DND-41 (cell line): ENCODE measurements around the gene AKAP13.

Experiments
- ATAC-seq: fragments of 200-7000 bp; cut with Tn5 transposase; 3 replicates; pipeline ENCODE4 v1.9.1; 2021; ENCODE audit warnings: low read depth; ENCODE audit not compliant: insufficient read depth
- DNase-seq: peaks from one replicate; pipeline ENCODE4 v3.0.0-alpha.2; 2020
- H2AFZ ChIP-seq: 2 replicates; pipeline ENCODE4 v1.6.0; 2012; ENCODE audit warnings: low read depth, low read length
- H3K27ac ChIP-seq: 2 replicates; pipeline ENCODE4 v1.5.1; 2012; ENCODE audit warnings: low read length, inconsistent platforms
- H3K27me3 ChIP-seq: fragments of 200-600 bp; sonication (generic); 2 replicates; pipeline ENCODE4 v1.6.0; 2012; ENCODE audit warnings: low read length, mild to moderate bottlenecking, inconsistent platforms; ENCODE audit not compliant: insufficient read depth, poor library complexity
- H3K36me3 ChIP-seq: 2 replicates; pipeline ENCODE4 v1.5.1; 2012; ENCODE audit warnings: low read length, inconsistent platforms; ENCODE audit not compliant: insufficient read depth
- H3K4me1 ChIP-seq: 2 replicates; pipeline ENCODE4 v1.5.1; 2012; ENCODE audit warnings: mild to moderate bottlenecking, low read length; ENCODE audit not compliant: insufficient read depth
- H3K4me2 ChIP-seq: 2 replicates; pipeline ENCODE4 v1.6.0; 2012; ENCODE audit warnings: mild to moderate bottlenecking, moderate library complexity, low read length, inconsistent platforms; ENCODE audit not compliant: insufficient read depth
- H3K4me3 ChIP-seq, 2 experiments: fragments of 200-600 bp in 1 of 2; shearing (Covaris generic) in 1 of 2; 2 replicates each; pipeline ENCODE4 v1.5.1; 2012 to 2016; ENCODE audit warnings: inconsistent platforms in 2 of 2, low read length in 2 of 2, mild to moderate bottlenecking in 2 of 2, low read depth in 1 of 2, moderate library complexity in 1 of 2
- H3K79me2 ChIP-seq: 2 replicates; pipeline ENCODE4 v1.6.0; 2012; ENCODE audit warnings: low read length, inconsistent platforms; ENCODE audit not compliant: insufficient read depth
- H3K9ac ChIP-seq: 2 replicates; pipeline ENCODE4 v1.6.0; 2012; ENCODE audit warnings: low read depth, mild to moderate bottlenecking, inconsistent platforms, low read length, moderate library complexity
- H3K9me3 ChIP-seq: 2 replicates; pipeline ENCODE4 v1.5.1; 2012; ENCODE audit warnings: low read length, moderate library complexity, mild to moderate bottlenecking, inconsistent platforms; ENCODE audit not compliant: insufficient read depth, severe bottlenecking
- H4K20me1 ChIP-seq: 2 replicates; pipeline ENCODE4 v1.6.0; 2012; ENCODE audit warnings: low read length; ENCODE audit not compliant: insufficient read depth
- EZH2 ChIP-seq: IDR thresholded peaks from 3 replicates; pipeline ENCODE4 v1.6.1; 2012; ENCODE audit warnings: borderline replicate concordance, low read depth, mild to moderate bottlenecking, moderate library complexity, low read length, inconsistent platforms; ENCODE audit not compliant: severe bottlenecking
- TF ChIP-seq, protein P1 (sequence below): IDR thresholded peaks from 2 replicates; pipeline ENCODE4 v1.5.1; 2012; ENCODE audit warnings: borderline replicate concordance, low read length, moderate library complexity, mild to moderate bottlenecking; ENCODE audit not compliant: poor library complexity, severe bottlenecking; ENCODE audit errors: extremely low read depth

Gene AKAP13

DNA sequence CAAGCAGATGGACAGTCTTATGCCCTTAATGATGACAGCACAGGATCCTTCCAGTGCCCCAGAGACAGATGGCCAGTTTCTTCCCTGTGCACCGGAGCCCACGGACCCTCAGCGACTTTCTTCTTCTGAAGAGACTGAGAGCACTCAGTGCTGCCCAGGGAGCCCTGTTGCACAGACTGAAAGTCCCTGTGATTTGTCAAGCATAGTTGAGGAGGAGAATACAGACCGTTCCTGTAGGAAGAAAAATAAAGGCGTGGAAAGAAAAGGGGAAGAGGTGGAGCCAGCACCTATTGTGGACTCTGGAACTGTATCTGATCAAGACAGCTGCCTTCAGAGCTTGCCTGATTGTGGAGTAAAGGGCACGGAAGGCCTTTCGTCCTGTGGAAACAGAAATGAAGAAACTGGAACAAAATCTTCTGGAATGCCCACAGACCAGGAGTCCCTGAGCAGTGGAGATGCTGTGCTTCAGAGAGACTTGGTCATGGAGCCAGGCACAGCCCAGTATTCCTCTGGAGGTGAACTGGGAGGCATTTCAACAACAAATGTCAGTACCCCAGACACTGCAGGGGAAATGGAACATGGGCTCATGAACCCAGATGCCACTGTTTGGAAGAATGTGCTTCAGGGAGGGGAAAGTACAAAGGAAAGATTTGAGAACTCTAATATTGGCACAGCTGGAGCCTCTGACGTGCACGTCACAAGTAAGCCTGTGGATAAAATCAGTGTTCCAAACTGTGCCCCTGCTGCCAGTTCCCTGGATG, 198.7 kb downstream of the AKAP13 start:
- H3K27me3 ChIP-seq: no peaks in the 10 kb centered on the region
- no peak overlapping the region for H3K4me2 ChIP-seq
- ATAC-seq (no peak), DNase-seq (no peak)
- peaks cover 34% of the 10 kb centered on the region for H3K4me1 ChIP-seq
- H3K36me3 ChIP-seq: peaks cover 37% of the 10 kb centered on the region
- no peaks in the 10 kb centered on the region for H3K9me3 ChIP-seq
- H3K79me2 ChIP-seq: no peaks in the 10 kb centered on the region
- H2AFZ ChIP-seq: no peak overlapping the region
- H3K9ac ChIP-seq: no peak overlapping the region
- TF ChIP-seq, protein P1, sequence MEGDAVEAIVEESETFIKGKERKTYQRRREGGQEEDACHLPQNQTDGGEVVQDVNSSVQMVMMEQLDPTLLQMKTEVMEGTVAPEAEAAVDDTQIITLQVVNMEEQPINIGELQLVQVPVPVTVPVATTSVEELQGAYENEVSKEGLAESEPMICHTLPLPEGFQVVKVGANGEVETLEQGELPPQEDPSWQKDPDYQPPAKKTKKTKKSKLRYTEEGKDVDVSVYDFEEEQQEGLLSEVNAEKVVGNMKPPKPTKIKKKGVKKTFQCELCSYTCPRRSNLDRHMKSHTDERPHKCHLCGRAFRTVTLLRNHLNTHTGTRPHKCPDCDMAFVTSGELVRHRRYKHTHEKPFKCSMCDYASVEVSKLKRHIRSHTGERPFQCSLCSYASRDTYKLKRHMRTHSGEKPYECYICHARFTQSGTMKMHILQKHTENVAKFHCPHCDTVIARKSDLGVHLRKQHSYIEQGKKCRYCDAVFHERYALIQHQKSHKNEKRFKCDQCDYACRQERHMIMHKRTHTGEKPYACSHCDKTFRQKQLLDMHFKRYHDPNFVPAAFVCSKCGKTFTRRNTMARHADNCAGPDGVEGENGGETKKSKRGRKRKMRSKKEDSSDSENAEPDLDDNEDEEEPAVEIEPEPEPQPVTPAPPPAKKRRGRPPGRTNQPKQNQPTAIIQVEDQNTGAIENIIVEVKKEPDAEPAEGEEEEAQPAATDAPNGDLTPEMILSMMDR: no peak
- no peak for TF ChIP-seq EZH2
- no peaks in the 10 kb centered on the region for H4K20me1 ChIP-seq
- no peak overlapping the region for H3K4me3 ChIP-seq
- no peak overlapping the region for H3K27ac ChIP-seq

DNA sequence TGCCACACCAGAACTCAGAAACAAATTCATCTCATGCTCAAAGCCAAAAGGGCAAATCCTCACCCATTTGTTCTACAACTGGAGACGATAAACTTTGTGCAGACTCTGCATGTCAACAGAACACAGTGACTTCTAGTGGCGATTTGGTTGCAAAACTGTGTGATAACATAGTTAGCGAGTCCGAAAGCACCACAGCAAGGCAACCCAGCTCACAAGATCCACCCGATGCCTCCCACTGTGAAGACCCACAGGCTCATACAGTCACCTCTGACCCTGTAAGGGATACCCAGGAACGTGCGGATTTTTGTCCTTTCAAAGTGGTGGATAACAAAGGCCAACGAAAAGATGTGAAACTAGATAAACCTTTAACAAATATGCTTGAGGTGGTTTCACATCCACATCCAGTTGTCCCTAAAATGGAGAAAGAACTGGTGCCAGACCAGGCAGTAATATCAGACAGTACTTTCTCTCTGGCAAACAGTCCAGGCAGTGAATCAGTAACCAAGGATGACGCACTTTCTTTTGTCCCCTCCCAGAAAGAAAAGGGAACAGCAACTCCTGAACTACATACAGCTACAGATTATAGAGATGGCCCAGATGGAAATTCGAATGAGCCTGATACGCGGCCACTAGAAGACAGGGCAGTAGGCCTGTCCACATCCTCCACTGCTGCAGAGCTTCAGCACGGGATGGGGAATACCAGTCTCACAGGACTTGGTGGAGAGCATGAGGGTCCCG, 199.7 kb downstream of the AKAP13 start:
- no peaks in the 10 kb centered on the region for H3K9me3 ChIP-seq
- DNase-seq (no peak), ATAC-seq (no peak)
- H3K79me2 ChIP-seq: no peaks in the 10 kb centered on the region
- H4K20me1 ChIP-seq: no peaks in the 10 kb centered on the region
- no peak overlapping the region for H3K9ac ChIP-seq
- no peak overlapping the region for H3K4me2 ChIP-seq
- no peak overlapping the region for H2AFZ ChIP-seq
- peaks cover 37% of the 10 kb centered on the region for H3K36me3 ChIP-seq
- peaks cover 34% of the 10 kb centered on the region for H3K4me1 ChIP-seq
- no peak overlapping the region for H3K4me3 ChIP-seq
- H3K27ac ChIP-seq: no peak overlapping the region
- TF ChIP-seq, protein P1: no peak
- TF ChIP-seq EZH2: no peak
- no peaks in the 10 kb centered on the region for H3K27me3 ChIP-seq

DNA sequence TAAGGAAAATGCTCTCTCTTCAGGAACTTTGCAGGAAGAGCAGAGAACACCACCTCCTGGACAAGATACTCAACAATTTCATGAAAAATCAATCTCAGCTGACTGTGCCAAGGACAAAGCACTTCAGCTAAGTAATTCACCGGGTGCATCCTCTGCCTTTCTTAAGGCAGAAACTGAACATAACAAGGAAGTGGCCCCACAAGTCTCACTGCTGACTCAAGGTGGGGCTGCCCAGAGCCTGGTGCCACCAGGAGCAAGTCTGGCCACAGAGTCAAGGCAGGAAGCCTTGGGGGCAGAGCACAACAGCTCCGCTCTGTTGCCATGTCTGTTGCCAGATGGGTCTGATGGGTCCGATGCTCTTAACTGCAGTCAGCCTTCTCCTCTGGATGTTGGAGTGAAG, 200.5 kb downstream of the AKAP13 start:
- no peaks in the 10 kb centered on the region for H3K27me3 ChIP-seq
- no peak overlapping the region for H3K4me3 ChIP-seq
- TF ChIP-seq, protein P1: no peak
- TF ChIP-seq EZH2: no peak
- ATAC-seq (no peak), DNase-seq (no peak)
- no peak overlapping the region for H3K9ac ChIP-seq
- 0 out of 2 replicates have a peak overlapping the region, but pooled peaks have one; percentile 83 for H3K27ac ChIP-seq
- peaks cover 37% of the 10 kb centered on the region for H3K36me3 ChIP-seq
- H3K9me3 ChIP-seq: no peaks in the 10 kb centered on the region
- H2AFZ ChIP-seq: no peak overlapping the region
- peaks cover 34% of the 10 kb centered on the region for H3K4me1 ChIP-seq
- no peak overlapping the region for H3K4me2 ChIP-seq
- no peaks in the 10 kb centered on the region for H3K79me2 ChIP-seq
- no peaks in the 10 kb centered on the region for H4K20me1 ChIP-seq
